ENCODE measurements around the gene BNIP2.

Gene BNIP2

DNA sequence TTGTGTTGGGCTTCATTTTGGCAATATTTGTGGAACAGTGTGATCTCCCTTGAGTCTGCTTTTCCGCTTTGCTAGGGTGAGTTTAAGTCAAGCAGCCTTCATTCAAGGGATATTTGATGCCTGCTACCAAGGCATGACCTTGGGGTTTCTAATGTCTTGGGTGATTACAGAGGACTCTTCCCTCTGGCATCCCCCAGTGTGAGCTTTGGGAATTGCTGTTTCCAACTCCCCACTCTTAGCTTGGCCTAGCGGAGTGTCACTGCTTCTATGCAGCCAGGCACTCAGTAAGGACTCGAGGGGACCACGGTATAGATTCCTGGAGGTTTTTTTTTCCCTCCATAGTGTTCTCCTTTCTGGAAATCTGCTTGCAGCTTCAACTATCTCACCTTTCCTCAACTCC lies 56.4 kb downstream of the BNIP2 start:
- no peak for DNase-seq (ENCODE audit: low read depth)

DNA sequence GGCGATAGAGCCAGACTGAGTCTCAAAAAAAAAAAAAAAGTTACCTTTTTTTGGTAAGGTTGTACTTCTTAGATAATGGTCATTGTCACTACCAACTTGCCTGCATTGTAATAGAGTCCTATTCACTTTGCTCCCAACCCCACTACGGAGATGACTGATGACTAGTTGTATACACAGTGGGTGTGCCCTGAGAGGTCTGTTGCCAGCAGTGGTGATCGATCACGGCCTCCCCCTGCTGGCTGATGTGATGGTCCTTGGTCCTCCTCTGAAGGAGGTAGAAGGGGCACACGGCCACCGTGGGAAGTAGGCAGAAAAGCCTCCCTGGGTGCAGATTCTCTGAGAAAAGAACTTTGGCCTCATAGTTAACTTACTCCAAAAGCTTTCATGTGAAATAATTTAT lies 66.8 kb downstream of the BNIP2 start:
- peak; percentile 19 for DNase-seq (ENCODE audit: low read depth)

DNA sequence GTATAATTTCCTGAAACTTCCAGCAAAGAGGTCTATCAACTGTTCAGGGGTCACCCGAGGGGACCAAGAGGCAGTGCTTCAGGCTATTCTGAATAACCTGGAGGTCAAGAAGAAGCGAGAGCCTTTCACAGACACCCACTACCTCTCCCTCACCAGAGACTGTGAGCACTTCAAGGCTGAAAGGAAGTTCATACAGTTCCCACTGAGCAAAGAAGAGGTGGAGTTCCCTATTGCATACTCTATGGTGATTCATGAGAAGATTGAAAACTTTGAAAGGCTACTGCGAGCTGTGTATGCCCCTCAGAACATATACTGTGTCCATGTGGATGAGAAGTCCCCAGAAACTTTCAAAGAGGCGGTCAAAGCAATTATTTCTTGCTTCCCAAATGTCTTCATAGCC lies 70.7 kb downstream of the BNIP2 start:
- DNase-seq (ENCODE audit: low read depth), result no peak

- no peak for DNase-seq (ENCODE audit: low read depth)
These were observed 72.7 kb downstream of the BNIP2 start for GRCh38 chr15:59616379-59616778.

DNA sequence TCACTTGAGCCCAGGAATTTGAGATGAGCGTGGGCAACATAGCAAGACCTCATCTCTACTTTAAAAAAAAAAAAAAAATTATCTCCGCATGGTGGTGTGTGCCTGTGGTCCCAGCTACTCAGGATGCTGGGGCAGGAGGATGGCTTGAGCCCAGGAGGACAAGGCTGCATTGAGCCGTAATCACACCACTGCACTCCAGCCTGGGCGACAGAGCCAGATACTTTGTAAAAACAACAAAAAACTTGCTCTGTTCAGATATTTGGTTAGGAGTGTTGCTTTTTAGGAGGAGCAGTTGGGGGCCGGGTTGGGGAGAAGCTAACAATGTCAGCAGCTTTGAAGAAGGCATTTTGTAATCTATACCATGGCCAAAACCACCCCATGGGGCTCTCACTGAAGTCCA lies 73.5 kb downstream of the BNIP2 start:
- DNase-seq (ENCODE audit: low read depth), result no peak

GRCh38 chr15:59614153-59614552 lies 75.0 kb downstream of the BNIP2 start:
- no peak for DNase-seq (ENCODE audit: low read depth)

DNA sequence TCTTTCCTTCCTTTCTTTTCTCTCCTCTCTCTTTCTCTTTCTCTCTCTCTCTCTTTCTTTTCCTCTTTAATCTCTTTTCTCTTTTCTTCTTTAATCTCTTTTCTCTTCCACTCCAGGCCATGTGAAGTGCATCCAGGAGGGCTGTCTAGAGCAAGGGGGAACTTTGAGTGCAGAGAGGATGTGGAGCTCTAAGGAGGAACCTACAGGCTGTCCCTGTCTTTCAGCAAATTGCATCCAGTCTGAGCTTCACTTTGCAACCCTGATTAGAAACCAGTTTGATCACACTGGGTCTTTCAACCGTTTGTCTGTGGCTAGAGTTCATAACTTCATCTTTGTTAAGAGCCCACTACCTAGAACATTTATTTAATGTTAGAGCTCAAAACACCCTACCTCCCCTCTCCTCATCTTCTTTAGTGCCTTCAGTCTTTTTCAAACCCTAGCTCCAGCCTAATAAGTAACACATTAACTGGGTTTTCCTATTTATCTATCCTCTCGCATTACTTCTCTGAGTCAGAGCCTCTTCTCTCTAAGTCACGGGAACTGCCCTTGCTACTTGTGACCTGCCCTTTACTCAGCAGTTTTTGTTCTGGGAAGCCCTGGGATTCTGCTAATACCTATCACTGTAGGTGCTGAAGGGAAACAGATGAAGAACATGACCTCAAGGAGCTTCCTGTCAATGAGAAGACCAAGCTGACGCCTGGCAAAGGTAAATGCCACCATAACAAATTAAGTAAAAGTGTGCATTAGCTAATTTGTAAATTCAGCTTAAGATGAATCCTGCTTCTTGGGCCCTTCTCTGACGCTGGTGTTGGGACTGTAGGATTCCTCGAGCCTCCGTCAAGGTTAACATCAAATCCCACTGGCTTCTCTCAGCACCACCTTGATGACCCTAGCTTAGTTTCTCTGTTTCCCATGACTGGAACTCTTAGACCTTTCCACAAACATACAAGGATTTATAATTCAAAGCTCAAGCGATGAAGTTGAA lies 77.6 kb downstream of the BNIP2 start, which contains the start of gene GCNT3:
TSS of gene GCNT3 (plus strand) at position 508 of the 985 bp plus-strand sequence. CDS start 6,456 bp downstream, outside the sequence.
- no peak for DNase-seq (ENCODE audit: low read depth)

DNA sequence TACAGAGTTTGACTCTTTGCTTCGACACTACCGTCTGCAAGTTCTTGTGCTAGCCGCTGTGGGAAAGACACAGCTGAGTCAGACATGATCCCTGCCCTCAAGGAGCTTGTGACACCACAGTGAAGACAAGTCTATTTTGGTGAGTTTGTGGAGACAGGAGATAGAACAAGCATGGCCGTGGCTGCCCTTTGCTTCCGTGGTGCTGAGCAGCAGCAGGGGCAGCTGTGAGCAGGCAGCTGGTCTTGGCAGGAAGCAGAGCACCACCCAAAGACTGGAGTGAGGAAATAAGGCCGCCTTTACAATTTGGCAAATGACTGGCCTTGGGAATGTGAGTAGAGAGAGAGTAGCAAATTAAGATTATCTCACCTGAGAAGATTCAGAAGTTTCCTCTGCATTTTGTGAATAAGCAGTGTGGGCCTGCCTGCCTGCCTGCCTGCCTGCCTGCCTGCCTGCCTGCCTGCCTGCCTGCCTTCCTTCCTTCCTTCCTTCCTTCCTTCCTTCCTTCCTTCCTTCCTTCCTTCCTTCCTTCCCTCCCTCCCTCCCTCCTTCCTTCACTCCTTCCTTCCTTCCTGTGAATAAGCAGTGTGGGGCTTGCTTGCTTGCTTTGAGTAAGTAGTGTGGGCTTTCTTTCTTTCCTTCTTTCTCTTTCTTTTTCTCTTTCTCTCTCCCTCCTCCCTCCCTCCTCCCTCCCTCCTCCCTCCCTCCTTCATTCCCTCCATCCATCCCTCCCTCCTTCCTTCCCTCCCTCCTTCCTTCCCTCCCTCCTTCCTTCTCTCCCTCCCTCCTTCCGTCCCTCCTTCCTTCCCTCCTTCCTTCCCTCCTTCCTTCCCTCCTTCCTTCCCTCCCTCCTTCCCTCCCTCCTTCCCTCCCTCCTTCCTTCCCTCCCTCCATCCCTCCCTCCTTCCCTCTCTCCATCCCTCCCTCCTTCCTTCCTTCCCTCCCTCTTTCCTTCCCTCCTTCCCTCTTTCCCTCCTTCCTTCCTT lies 79.1 kb downstream of the BNIP2 start:
- DNase-seq (ENCODE audit: low read depth), result no peak

Measured in activated T-cell treated with anti-CD3 and anti-CD28 coated beads for 24 hours (primary cell).